GM06990 (cell line): Measurements from ENCODE around the gene ECSCR.
"Not testable (repeated sequence)": the region's sequence is repeated elsewhere in the genome, so short reads cannot be mapped to it uniquely, and the experiment has no call there.

Experiments used
- DNase-seq: peaks from one replicate; pipeline ENCODE4 v3.0.0-alpha.2; 2011; ENCODE audit not compliant: insufficient read length; ENCODE audit errors: extremely low read depth
- H3K27me3 ChIP-seq: replicated peaks from 2 replicates; pipeline ENCODE4 v1.6.0; 2011; ENCODE audit warnings: low read length; ENCODE audit not compliant: control insufficient read depth, insufficient read depth
- H3K36me3 ChIP-seq: 2 replicates; pipeline ENCODE4 v1.5.1; 2011; ENCODE audit warnings: low read length; ENCODE audit not compliant: control insufficient read depth, insufficient read depth
- H3K4me3 ChIP-seq: replicated peaks from 2 replicates; pipeline ENCODE4 v1.5.1; 2011; ENCODE audit warnings: low read depth, mild to moderate bottlenecking, control low read depth, low read length
- CTCF ChIP-seq: IDR thresholded peaks from 2 replicates; pipeline ENCODE4 v1.5.1; 2011; ENCODE audit warnings: low read length, control low read depth, mild to moderate bottlenecking, inconsistent platforms; ENCODE audit not compliant: insufficient read depth, poor library complexity, severe bottlenecking

The ECSCR gene

GRCh38 chr5:139481580-139482049 lies 19.1 kb upstream of the ECSCR start:
- Histone ChIP-seq H3K36me3 (no peaks in the 10 kb centered on the region; the same call in 1 of the 2 replicates), H3K27me3 (no peaks in the 10 kb centered on the region), H3K4me3 (peak overlapping the region; percentile 62)
- peak; percentile 17 for TF ChIP-seq CTCF
- no peak for DNase-seq

- TF ChIP-seq CTCF = no peak
- H3K27me3 ChIP-seq = no peaks in the 10 kb centered on the region
- H3K4me3 ChIP-seq = no peak overlapping the region
- no peak for DNase-seq
- H3K36me3 ChIP-seq = no peaks in the 10 kb centered on the region; the same call in 1 of the 2 replicates
Observed at GRCh38 chr5:139481122-139481533, 18.6 kb upstream of the ECSCR start.

DNA sequence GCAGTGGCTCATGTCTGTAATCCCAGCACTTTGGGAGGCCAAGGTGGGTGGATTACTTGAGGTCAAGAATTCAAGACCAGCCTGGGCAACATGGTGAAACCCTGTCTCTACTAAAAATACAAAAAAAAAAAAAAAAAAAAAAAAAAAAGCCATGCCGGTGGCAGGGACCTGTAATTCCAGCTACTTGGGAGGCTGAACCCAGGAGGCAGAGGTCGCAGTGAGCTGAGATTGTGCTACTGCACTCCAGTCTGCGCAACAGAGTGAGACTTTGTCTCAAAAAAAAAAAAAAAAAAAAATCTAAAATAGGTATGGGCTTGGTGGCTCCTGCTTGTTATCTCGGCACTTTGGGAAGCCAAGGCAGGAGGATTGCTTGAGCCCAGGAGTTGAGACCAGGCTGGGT lies 17.2 kb upstream of the ECSCR start:
- DNase-seq, H3K4me3 ChIP-seq, H3K27me3 ChIP-seq, H3K36me3 ChIP-seq: not testable (repeated sequence)

DNA sequence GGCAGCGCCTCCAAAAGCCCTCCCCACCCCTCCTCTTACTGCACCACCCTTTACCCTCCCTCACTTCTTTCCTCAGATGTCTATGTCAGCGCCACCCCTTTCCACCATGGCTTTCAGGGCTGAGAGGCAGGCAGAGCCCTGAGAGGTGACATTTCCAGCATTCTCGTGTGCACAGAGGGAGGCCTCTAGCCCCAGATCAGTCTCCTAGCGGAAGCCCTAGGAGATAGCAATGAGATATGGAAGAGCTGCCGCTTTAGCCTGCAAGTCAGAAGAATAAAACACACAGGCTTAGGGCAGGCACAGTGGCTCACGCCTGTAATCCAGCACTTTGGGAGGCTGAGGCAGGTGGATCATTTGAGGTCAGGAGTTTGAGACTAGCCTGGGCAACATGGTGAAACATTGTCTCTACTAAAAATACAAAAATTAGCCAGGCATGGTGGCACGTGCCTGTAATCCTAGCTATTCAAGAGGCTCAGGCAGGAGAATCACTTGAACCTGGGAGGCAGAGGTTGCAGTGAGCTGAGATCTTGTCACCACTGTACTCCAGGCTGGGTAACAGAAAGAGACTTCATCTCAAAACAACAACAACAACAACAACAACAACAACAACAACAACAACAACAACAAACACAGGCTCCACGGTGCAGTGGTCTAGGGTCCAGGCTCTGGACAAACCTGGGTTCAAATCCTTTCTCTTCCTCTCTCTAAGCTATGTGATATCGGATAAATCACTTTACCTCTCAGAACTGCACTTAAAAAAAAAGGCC lies 16.3 kb upstream of the ECSCR start:
- DNase-seq, H3K4me3 ChIP-seq, H3K36me3 ChIP-seq, H3K27me3 ChIP-seq: not testable (repeated sequence)

DNA sequence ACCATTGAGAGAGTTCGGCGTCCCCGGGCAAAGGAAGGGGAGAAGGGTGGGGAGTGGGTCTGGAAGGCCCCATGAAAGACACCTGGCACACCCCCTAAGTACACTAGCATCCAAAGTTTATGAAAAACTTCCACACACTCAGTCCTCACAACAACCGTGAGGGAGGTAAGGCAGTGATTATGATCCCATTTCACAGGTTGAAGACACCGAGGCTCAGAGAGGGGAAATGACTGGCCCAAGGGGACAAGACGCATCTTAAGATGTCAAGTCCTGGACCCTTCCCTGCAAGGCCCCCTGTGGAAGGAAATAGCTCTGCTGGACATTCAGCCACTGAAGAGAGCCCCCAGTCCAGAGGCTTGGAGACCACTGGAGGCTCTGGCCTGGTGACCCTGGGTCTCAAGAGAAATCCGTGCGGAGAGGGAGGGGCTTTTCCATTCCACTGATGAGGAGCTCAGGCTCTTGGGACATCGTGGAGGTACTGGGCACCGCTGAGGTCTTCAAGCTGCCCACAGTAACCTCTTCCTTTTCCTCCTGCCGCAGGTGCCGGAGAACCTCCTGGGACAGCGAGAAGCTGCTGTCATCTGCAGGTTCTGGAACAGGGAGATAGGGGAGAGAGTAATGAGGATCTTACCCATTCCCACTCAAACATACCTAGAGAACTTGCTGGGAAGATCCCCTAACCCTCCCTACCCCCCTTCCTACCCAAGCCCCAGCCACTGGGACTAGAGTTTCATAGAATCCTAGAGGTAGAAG lies 13.5 kb upstream of the ECSCR start:
- no peak for DNase-seq

More for the DNA sequence above, 13.5 kb upstream of the ECSCR start:
- no peaks in the 10 kb centered on the region; the same call in 1 of the 2 replicates for H3K36me3 ChIP-seq
- H3K27me3 ChIP-seq = no peaks in the 10 kb centered on the region
- no peak overlapping the region for H3K4me3 ChIP-seq
- TF ChIP-seq CTCF = no peak
